HEK293 (cell line): ENCODE results near the gene DRP2.

Experiments used
- CTCF ChIP-seq: fragments of 450-650 bp; formaldehyde crosslinking; IDR thresholded peaks from 2 replicates; pipeline ENCODE4 v1.5.1; 2016; ENCODE audit warnings: missing biosample characterization, missing genetic modification characterization
- PATZ1 ChIP-seq: fragments of 450-650 bp; formaldehyde crosslinking; IDR thresholded peaks from 2 replicates; pipeline ENCODE4 v1.5.1; 2016; ENCODE audit warnings: missing biosample characterization, missing genetic modification characterization
- REST ChIP-seq: fragments of 450-650 bp; formaldehyde crosslinking; IDR thresholded peaks from 2 replicates; pipeline ENCODE4 v1.5.1; 2016; ENCODE audit warnings: missing biosample characterization, missing genetic modification characterization
- ZFP3 ChIP-seq: fragments of 450-650 bp; formaldehyde crosslinking; IDR thresholded peaks from 2 replicates; pipeline ENCODE4 v1.5.1; 2016; ENCODE audit warnings: low read depth, missing biosample characterization, missing genetic modification characterization
- ZIC2 ChIP-seq: fragments of 450-650 bp; formaldehyde crosslinking; IDR thresholded peaks from 2 replicates; pipeline ENCODE4 v1.5.1; 2016; ENCODE audit warnings: missing biosample characterization, missing genetic modification characterization
- ZNF146 ChIP-seq: fragments of 450-650 bp; formaldehyde crosslinking; IDR thresholded peaks from 2 replicates; pipeline ENCODE4 v1.5.1; 2016; ENCODE audit warnings: missing biosample characterization, missing genetic modification characterization
- ZNF184 ChIP-seq: fragments of 450-650 bp; IDR thresholded peaks from 2 replicates; pipeline ENCODE4 v1.5.1; 2018; ENCODE audit warnings: missing biosample characterization, mild to moderate bottlenecking, missing genetic modification characterization
- ZNF658 ChIP-seq: fragments of 450-650 bp; formaldehyde crosslinking; IDR thresholded peaks from 2 replicates; pipeline ENCODE4; 2016; ENCODE audit warnings: missing biosample characterization, missing genetic modification characterization
- ZNF747 ChIP-seq: fragments of 450-650 bp; formaldehyde crosslinking; IDR thresholded peaks from 2 replicates; pipeline ENCODE4 v1.5.1; 2016; ENCODE audit warnings: missing biosample characterization, missing genetic modification characterization

GRCh38 chrX:101220662-101221260, 1.2 kb downstream of the DRP2 start:
- TF ChIP-seq ZNF184 (tag by site-specific recombination): no peak
- no peak for TF ChIP-seq CTCF (tag by site-specific recombination)
- no peak for TF ChIP-seq ZNF146 (tag by site-specific recombination)
- TF ChIP-seq ZFP3 (tag by site-specific recombination): no peak
- no peak for TF ChIP-seq REST
- TF ChIP-seq ZNF747 (tag by site-specific recombination): no peak
- TF ChIP-seq ZNF658 (tag by site-specific recombination): no peak
- TF ChIP-seq ZIC2 (tag by site-specific recombination): no peak
- no peak for TF ChIP-seq PATZ1
